LNCAP (cell line): ENCODE data around the gene SPTBN5.

ENCODE experiments used
- CTCF ChIP-seq: fragments of 450-650 bp; IDR thresholded peaks from 2 replicates; pipeline ENCODE4 v1.5.1; 2017; ENCODE audit warnings: mild to moderate bottlenecking

Gene SPTBN5

GRCh38 chr15:41930221-41930866, 36.5 kb upstream of the SPTBN5 start:
- no peak for TF ChIP-seq CTCF

DNA sequence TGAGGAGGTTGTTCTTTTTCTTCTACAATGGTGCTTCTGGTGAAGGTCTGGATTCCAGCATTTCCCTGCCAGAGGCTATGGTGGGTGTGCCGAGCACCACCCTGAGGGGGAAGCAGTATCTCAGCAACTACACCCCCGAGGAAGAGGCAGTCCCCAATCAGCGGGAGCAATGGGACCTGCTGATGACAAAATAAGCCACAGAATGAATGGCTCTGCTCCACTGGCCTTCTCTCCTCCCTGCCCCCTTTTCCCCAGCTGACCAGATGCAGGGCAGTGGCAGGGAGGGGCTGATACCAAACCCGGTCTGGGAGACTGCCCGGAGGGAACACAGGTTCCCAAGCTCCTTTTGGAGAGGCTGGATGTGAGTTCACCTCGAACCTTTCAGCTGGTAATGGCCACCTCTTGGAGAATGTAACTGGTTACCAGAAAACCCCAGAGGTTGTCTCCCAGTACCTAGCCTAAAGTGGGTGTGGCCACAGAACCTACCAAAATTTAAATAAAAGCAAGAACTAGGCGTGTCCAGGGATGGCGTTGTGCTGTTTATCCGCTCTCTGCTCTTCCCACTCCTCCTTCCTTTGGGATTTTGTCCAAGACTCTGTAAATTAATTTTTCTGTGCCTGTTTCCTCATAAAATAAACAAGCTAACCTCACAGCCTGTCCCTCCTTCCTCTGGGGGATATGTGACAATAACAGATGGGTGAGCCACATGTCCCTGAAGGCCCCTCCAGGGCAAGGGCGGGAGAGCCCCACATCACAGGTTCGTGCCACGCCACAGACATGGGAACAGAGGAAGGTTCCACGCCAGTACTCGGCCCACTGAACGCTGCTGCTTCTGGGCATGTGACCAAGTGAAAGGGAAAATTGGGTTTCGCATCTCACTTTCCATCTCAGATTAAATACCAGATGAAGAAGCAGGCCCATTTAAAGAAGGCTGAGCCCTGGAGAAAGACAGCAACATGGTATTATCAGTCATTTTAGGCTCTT, 35.1 kb upstream of the SPTBN5 start:
- TF ChIP-seq CTCF, result no peak

GRCh38 chr15:41928100-41928499, 34.2 kb upstream of the SPTBN5 start:
- TF ChIP-seq CTCF, result no peak

- TF ChIP-seq CTCF, result no peak
Observed at GRCh38 chr15:41927536-41927935, 33.7 kb upstream of the SPTBN5 start.

DNA sequence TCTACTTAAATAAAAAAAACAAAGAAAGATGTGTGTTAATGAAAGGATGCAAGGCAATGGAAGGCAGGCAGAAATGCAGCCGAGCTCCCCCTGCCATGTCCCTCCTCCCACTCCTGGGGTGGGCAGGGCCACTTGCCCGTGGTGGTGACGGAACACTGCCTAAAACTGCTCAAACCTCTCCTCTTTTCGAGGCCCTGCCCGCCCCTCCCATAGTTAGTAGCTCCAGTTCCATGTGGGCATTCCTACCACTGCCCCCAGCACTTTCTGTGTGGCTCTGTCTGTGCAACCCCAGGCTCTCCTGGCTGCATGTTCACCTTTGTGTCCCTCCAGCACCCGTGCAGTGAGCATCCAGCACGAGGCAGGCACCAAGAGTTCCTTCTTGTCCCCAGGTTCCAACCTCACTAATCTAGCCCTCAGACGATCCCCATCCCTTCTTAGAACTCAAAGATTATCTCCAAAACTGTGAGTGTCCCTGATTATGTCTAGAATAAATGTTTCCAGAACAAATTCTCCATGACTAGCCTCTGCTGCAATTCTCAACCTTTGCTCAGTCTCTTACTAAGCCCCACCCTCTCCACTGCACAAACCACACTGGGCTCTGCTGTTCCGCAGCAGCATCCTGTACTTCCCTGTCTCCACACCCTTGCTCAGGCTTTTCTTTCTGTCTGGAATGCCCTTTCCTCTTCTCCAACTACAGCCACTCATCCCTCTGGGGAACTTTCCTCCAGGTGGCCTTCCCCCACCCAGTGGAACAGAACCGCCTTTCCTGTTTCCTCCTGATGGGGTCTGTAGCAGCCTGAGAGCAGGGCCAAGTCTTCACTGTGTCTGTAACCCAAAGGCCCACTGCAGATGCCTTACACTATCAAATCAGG, 32.6 kb upstream of the SPTBN5 start:
- no peak for TF ChIP-seq CTCF

- TF ChIP-seq CTCF, result no peak
Observed at GRCh38 chr15:41925086-41925608, 31.3 kb upstream of the SPTBN5 start.

- TF ChIP-seq CTCF, result no peak
Observed at GRCh38 chr15:41923401-41923997, 29.6 kb upstream of the SPTBN5 start.
